HCT116 (cell line): ENCODE results near the gene SOX2. TPM values are rescaled to one million over a fixed set of nuclear protein-coding genes. Genes with fewer than 3 reads are reported as not detected.

ENCODE experiments used
- ATAC-seq: fragments of 200-7000 bp; cut with Tn5 transposase; 2 replicates; pipeline ENCODE4 v1.9.1; 2020; ENCODE audit warnings: mild to moderate bottlenecking, moderate library complexity
- BruUV-seq: library from RNA; stranded (reverse); fragments of 400-500 nt; replicated peaks from 2 replicates; lab custom pipeline; 2021; lab: Mats Ljungman, UMichigan
- CTCF ChIA-PET: fragments of 300-600 bp; sonication (Branson Sonifier 250); formaldehyde crosslinking; loops from one replicate; lab custom pipeline; 2021; ENCODE audit warnings: antibody characterized with exemption; lab: Charles Lee
- POLR2A ChIA-PET: fragments of 300-600, 350-600 bp; sonication (Branson Sonifier 250); formaldehyde crosslinking; loops from one replicate; lab custom pipeline; 2021; ENCODE audit warnings: antibody characterized with exemption; lab: Charles Lee
- RAD21 ChIA-PET, 2 experiments: fragments of 300-600 bp; sonication (Branson Sonifier 250); formaldehyde crosslinking; loops; one replicate each; lab custom pipeline; 2023; ENCODE audit warnings: low total read pairs in 2 of 2; ENCODE audit not compliant: uncharacterized antibody in 2 of 2, unreplicated experiment in 2 of 2, low non-redundant PET in 1 of 2; lab: Charles Lee
- DNase-seq: peaks from one replicate; pipeline ENCODE4 v3.0.0-alpha.2; 2010; ENCODE audit warnings: low read depth, low spot score
- H2AFZ ChIP-seq: fragments of 200-600 bp; shearing (Covaris generic), sonication (generic); 2 replicates; pipeline ENCODE4 v1.6.1; 2017; ENCODE audit warnings: low read depth, mixed run types, mixed read lengths, antibody characterized with exemption, low read length; ENCODE audit not compliant: poor library complexity, severe bottlenecking
- H3K27ac ChIP-seq: 2 replicates; pipeline ENCODE4 v1.5.1; 2012; ENCODE audit warnings: low read depth, low read length
- H3K27me3 ChIP-seq: fragments of 200-600 bp; sonication (generic); 2 replicates; pipeline ENCODE4 v1.6.1; 2016; ENCODE audit warnings: mixed run types, low read length, mixed read lengths; ENCODE audit not compliant: insufficient read depth
- H3K36me3 ChIP-seq, 2 experiments: fragments of 200-500 bp in 1 of 2; fragments of 200-600 bp in 1 of 2; sonication (Bioruptor generic) in 1 of 2; sonication (generic) in 1 of 2; 2 replicates each; pipeline versions ENCODE4 v1.5.1 to v1.6.1; 2014 to 2016; ENCODE audit warnings: low read length in 2 of 2, inconsistent platforms in 1 of 2, mixed read lengths in 1 of 2, mixed run types in 1 of 2; ENCODE audit not compliant: insufficient read depth in 2 of 2, control insufficient read depth in 1 of 2
- H3K4me1 ChIP-seq, 2 experiments: fragments of 200-600 bp in 1 of 2; sonication (generic) in 1 of 2; 2 replicates each; pipeline versions ENCODE4 v1.5.1 to v1.6.1; 2012 to 2017; ENCODE audit warnings: low read length in 2 of 2, inconsistent platforms in 1 of 2, mild to moderate bottlenecking in 1 of 2, mixed read lengths in 1 of 2, mixed run types in 1 of 2, moderate library complexity in 1 of 2; ENCODE audit not compliant: insufficient read depth in 2 of 2, control insufficient read depth in 1 of 2
- H3K4me2 ChIP-seq: fragments of 200-600 bp; sonication (generic); 2 replicates; pipeline ENCODE4 v1.6.1; 2017; ENCODE audit warnings: mixed run types, low read length, mixed read lengths
- H3K4me3 ChIP-seq, 2 experiments: fragments of 200-600 bp in 1 of 2; sonication (generic) in 1 of 2; replicated peaks in 1 of 2; 2 replicates each; pipeline ENCODE4 v1.5.1; 2011 to 2016; ENCODE audit warnings: low read length in 2 of 2, control low read depth in 1 of 2, low read depth in 1 of 2, mild to moderate bottlenecking in 1 of 2, mixed read lengths in 1 of 2, mixed run types in 1 of 2
- H3K79me2 ChIP-seq: fragments of 200-600 bp; sonication (generic); 2 replicates; pipeline ENCODE4 v1.6.1; 2017; ENCODE audit warnings: mild to moderate bottlenecking, mixed run types, low read length, moderate library complexity, mixed read lengths; ENCODE audit not compliant: insufficient read depth
- H3K9ac ChIP-seq: fragments of 200-600 bp; sonication (generic); 2 replicates; pipeline ENCODE4 v1.6.1; 2016; ENCODE audit warnings: low read length, mixed read lengths
- H3K9me2 ChIP-seq: fragments of 200-600 bp; sonication (generic), shearing (Covaris generic); 2 replicates; pipeline ENCODE4 v1.6.1; 2017; ENCODE audit warnings: mixed run types, mild to moderate bottlenecking, moderate library complexity; ENCODE audit not compliant: insufficient read depth
- H3K9me3 ChIP-seq, 2 experiments: fragments of 200-500 bp in 1 of 2; fragments of 200-600 bp in 1 of 2; sonication (Bioruptor generic) in 1 of 2; sonication (generic) in 1 of 2; 2 replicates each; pipeline ENCODE4 v1.6.1; 2014 to 2017; ENCODE audit warnings: low read length in 2 of 2, mixed read lengths in 2 of 2, inconsistent platforms in 1 of 2, low read depth in 1 of 2, mild to moderate bottlenecking in 1 of 2, mixed run types in 1 of 2, moderate library complexity in 1 of 2; ENCODE audit not compliant: control insufficient read depth in 1 of 2, insufficient read depth in 1 of 2
- H4K20me1 ChIP-seq: fragments of 200-600 bp; sonication (generic), shearing (Covaris generic); 2 replicates; pipeline ENCODE4 v1.6.1; 2017; ENCODE audit warnings: mixed run types, mild to moderate bottlenecking, moderate library complexity; ENCODE audit not compliant: insufficient read depth
- ATF3 ChIP-seq: IDR thresholded peaks from 2 replicates; pipeline ENCODE4 v1.6.1; 2012
- EGR1 ChIP-seq: IDR thresholded peaks from 2 replicates; pipeline ENCODE4 v1.6.1; 2012; ENCODE audit warnings: low read depth
- ELF1 ChIP-seq: IDR thresholded peaks from 2 replicates; pipeline ENCODE4 v1.6.1; 2012; ENCODE audit warnings: low read depth, borderline replicate concordance
- EZH2 ChIP-seq: fragments of 200-600 bp; sonication (generic); IDR thresholded peaks from 2 replicates; pipeline ENCODE4 v1.6.1; 2017; ENCODE audit warnings: antibody characterized with exemption, mixed run types
- EZH2phosphoT487 ChIP-seq: fragments of 200-600 bp; IDR thresholded peaks from 2 replicates; pipeline ENCODE4 v1.6.1; 2018; ENCODE audit warnings: antibody characterized with exemption, borderline replicate concordance
- FOSL1 ChIP-seq: IDR thresholded peaks from 2 replicates; pipeline ENCODE4 v1.6.1; 2012; ENCODE audit warnings: low read depth
- MAX ChIP-seq: IDR thresholded peaks from 2 replicates; pipeline ENCODE4 v1.6.1; 2012
- POLR2A ChIP-seq: IDR thresholded peaks from 2 replicates; pipeline ENCODE4 v1.7.0; 2011; ENCODE audit warnings: borderline replicate concordance; ENCODE audit not compliant: insufficient read depth, insufficient read length; ENCODE audit errors: extremely low read depth
- POLR2AphosphoS5 ChIP-seq: IDR thresholded peaks from 2 replicates; pipeline ENCODE4 v1.6.1; 2011; ENCODE audit warnings: mild to moderate bottlenecking, low read depth, low read length, moderate library complexity
- RAD21 ChIP-seq: IDR thresholded peaks from 2 replicates; pipeline ENCODE4 v1.6.1; 2012; ENCODE audit warnings: low read depth, mild to moderate bottlenecking
- REST ChIP-seq: IDR thresholded peaks from 2 replicates; pipeline ENCODE4 v1.6.1; 2012; ENCODE audit warnings: low read depth
- SIN3A ChIP-seq: IDR thresholded peaks from 2 replicates; pipeline ENCODE4 v1.6.1; 2012; ENCODE audit warnings: low read depth
- SP1 ChIP-seq: IDR thresholded peaks from 2 replicates; pipeline ENCODE4 v1.6.1; 2012; ENCODE audit warnings: low read depth
- TCF7L2 ChIP-seq: IDR thresholded peaks from 2 replicates; pipeline ENCODE4 v1.7.0; 2011; ENCODE audit warnings: borderline replicate concordance, inconsistent platforms; ENCODE audit not compliant: insufficient read depth, insufficient read length; ENCODE audit errors: extremely low read depth
- YY1 ChIP-seq: IDR thresholded peaks from 2 replicates; pipeline ENCODE4 v1.6.1; 2011; ENCODE audit warnings: low read length, low read depth, moderate library complexity, mild to moderate bottlenecking; ENCODE audit not compliant: insufficient replicate concordance; ENCODE audit errors: extremely low read depth
- ZBTB33 ChIP-seq: IDR thresholded peaks from 2 replicates; pipeline ENCODE4 v1.6.1; 2011; ENCODE audit warnings: mild to moderate bottlenecking, low read length, moderate library complexity; ENCODE audit not compliant: insufficient replicate concordance; ENCODE audit errors: extremely low read depth
- ZFX ChIP-seq: fragments of 450-650 bp; IDR thresholded peaks from 2 replicates; pipeline ENCODE4 v1.6.1; 2017
- ZNF274 ChIP-seq: fragments of 200-500 bp; sonication (Bioruptor generic); IDR thresholded peaks from 2 replicates; pipeline ENCODE4 v1.6.1; 2014; ENCODE audit warnings: mild to moderate bottlenecking, low read depth, low read length, inconsistent platforms
- intact Hi-C: fragments of 100-400 bp; cut with micrococcal nuclease; formaldehyde crosslinking; loops from 2 replicates; pipeline ENCODE4 v1.10.0; 2022
- total RNA-seq: library from RNA; stranded (reverse); gene quantifications from one replicate; pipeline ENCODE4 v1.2.1, GENCODE V29; 2021; ENCODE audit not compliant: unreplicated experiment

SOX2 gene
- total RNA-seq, 1 experiment from 2014 or later: 0.15 TPM

- ATAC-seq (no peak), DNase-seq (no peak)
- Histone ChIP-seq H3K4me1 (no peaks in the 10 kb centered on the region), H3K9me3 (no peaks in the 10 kb centered on the region), H3K27ac (no peak overlapping the region), H2AFZ (no peak overlapping the region), H3K9me2 (no peaks in the 10 kb centered on the region), H3K9ac (no peak overlapping the region), H3K4me2 (no peak overlapping the region), H4K20me1 (no peaks in the 10 kb centered on the region), H3K79me2 (no peaks in the 10 kb centered on the region), H3K27me3 (peaks cover 16% of the 10 kb centered on the region), H3K36me3 (no peaks in the 10 kb centered on the region), H3K4me3 (no peak overlapping the region)
- CTCF ChIA-PET: interaction anchor here (1.3 kb wide), 1 partner anchor 28 kb away, joined by 3 read pairs; no protein-coding TSS in a partner anchor
- RAD21 ChIA-PET: no interaction called here
- POLR2A ChIA-PET: no interaction called here
- intact Hi-C loops: no loop called here
- BruUV-seq: no TSS peak
- TF ChIP-seq POLR2AphosphoS5: no peak
- TF ChIP-seq SP1: no peak
- no peak for TF ChIP-seq EZH2phosphoT487
- TF ChIP-seq EZH2: no peak
- TF ChIP-seq FOSL1: no peak
- no peak for TF ChIP-seq ATF3
- TF ChIP-seq ELF1: no peak
- no peak for TF ChIP-seq TCF7L2
- no peak for TF ChIP-seq RAD21
- TF ChIP-seq EGR1: no peak
- no peak for TF ChIP-seq ZNF274
- no peak for TF ChIP-seq POLR2A
- no peak for TF ChIP-seq MAX
- TF ChIP-seq YY1: no peak
- no peak for TF ChIP-seq REST
- no peak for TF ChIP-seq ZFX
- TF ChIP-seq SIN3A: no peak
- TF ChIP-seq ZBTB33: no peak
These were observed 17.0 kb downstream of the SOX2 start for GRCh38 chr3:181728470-181729340.
